K562 (cell line): ENCODE data around the gene MYG1. TPM values are rescaled to one million over a fixed set of nuclear protein-coding genes. Genes with fewer than 3 reads are reported as not detected.

Experiments
- GTF2A2 ChIP-seq: IDR thresholded peaks from 2 replicates; pipeline ENCODE4 v1.6.1; 2016; ENCODE audit warnings: mild to moderate bottlenecking, missing genetic modification characterization, missing compliant biosample characterization
- ZNF316 ChIP-seq: fragments of 450-650 bp; IDR thresholded peaks from 2 replicates; pipeline ENCODE4 v1.6.1; 2016
- polyA plus RNA-seq, 8 experiments: library from polyadenylated mRNA; depleted of rRNA in 4 of 8; stranded (reverse) in 5 of 8; unstranded in 3 of 8; fragments of >200 nt; fragmentation: Nextera tagmentation in 2 of 8; fragmentation: Illumina TruSeq in 1 of 8; extraction: Ambion mirVana in 2 of 8; extraction: Trizol in 1 of 8; gene quantifications; 2 replicates each; pipeline versions ENCODE4 v1.2.1 to v1.2.3, GENCODE V29; 2011 to 2014; ENCODE audit warnings: inconsistent platforms in 1 of 8, missing spikeins in 1 of 8
- total RNA-seq, 7 experiments: library from RNA; depleted of rRNA in 6 of 7; stranded (reverse); fragments of >200 nt in 6 of 7; fragmentation: Illumina TruSeq in 2 of 7; extraction: Trizol in 2 of 7; gene quantifications; 2 replicates each; pipeline versions ENCODE4 v1.2.1 to v1.2.3, GENCODE V29; 2011 to 2021; ENCODE audit warnings: low replicate concordance in 1 of 7
- TF ChIP-seq, protein P1 (sequence below): fragments of 150-350 bp; conservative IDR thresholded peaks from 2 replicates; pipeline ENCODE4 v1.6.1; 2014; ENCODE audit warnings: low read length
- TF ChIP-seq, protein P2 (sequence below): fragments of 250-450 bp; sonication (Bioruptor Pico); IDR thresholded peaks from 2 replicates; pipeline ENCODE4 v1.5.0; 2021; ENCODE audit warnings: mild to moderate bottlenecking, borderline replicate concordance

Gene MYG1
- total and polyA plus RNA-seq, 9 of the 15 experiments (the other 6 are each of a cell fraction or from before 2014, with no cell fraction given) = 0.45 to 5.6 (median 2.1) TPM

DNA sequence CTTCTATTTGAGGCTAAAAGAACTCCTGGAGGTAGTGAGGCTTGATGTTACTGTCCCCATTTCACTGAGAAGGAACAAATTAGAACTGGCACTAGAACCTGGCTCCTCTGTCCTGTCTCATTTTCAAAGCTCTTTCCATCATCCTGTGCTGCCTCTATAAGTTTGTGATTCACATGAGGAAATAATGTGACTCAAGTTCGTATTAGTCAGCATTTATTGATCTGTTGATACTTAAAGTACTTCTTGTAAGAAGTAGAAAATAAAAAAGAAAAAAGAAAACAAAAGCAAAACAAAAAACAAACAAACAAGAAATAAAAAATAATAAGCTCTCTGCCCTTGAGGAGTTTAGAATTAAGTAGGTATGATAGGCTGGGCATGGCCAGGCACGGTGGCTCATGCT, 33.7 kb upstream of the MYG1 start (continued):
- TF ChIP-seq, protein P1, sequence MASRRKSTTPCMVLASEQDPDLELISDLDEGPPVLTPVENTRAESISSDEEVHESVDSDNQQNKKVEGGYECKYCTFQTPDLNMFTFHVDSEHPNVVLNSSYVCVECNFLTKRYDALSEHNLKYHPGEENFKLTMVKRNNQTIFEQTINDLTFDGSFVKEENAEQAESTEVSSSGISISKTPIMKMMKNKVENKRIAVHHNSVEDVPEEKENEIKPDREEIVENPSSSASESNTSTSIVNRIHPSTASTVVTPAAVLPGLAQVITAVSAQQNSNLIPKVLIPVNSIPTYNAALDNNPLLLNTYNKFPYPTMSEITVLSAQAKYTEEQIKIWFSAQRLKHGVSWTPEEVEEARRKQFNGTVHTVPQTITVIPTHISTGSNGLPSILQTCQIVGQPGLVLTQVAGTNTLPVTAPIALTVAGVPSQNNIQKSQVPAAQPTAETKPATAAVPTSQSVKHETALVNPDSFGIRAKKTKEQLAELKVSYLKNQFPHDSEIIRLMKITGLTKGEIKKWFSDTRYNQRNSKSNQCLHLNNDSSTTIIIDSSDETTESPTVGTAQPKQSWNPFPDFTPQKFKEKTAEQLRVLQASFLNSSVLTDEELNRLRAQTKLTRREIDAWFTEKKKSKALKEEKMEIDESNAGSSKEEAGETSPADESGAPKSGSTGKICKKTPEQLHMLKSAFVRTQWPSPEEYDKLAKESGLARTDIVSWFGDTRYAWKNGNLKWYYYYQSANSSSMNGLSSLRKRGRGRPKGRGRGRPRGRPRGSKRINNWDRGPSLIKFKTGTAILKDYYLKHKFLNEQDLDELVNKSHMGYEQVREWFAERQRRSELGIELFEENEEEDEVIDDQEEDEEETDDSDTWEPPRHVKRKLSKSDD = no peak
- TF ChIP-seq ZNF316 (peak; percentile 95), GTF2A2 (tag) (no peak)
- TF ChIP-seq, protein P2, sequence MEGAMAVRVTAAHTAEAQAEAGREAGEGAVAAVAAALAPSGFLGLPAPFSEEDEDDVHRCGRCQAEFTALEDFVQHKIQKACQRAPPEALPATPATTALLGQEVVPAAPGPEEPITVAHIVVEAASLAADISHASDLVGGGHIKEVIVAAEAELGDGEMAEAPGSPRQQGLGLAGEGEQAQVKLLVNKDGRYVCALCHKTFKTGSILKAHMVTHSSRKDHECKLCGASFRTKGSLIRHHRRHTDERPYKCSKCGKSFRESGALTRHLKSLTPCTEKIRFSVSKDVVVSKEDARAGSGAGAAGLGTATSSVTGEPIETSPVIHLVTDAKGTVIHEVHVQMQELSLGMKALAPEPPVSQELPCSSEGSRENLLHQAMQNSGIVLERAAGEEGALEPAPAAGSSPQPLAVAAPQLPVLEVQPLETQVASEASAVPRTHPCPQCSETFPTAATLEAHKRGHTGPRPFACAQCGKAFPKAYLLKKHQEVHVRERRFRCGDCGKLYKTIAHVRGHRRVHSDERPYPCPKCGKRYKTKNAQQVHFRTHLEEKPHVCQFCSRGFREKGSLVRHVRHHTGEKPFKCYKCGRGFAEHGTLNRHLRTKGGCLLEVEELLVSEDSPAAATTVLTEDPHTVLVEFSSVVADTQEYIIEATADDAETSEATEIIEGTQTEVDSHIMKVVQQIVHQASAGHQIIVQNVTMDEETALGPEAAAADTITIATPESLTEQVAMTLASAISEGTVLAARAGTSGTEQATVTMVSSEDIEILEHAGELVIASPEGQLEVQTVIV = no peak
